Measurements from ENCODE around the gene YIF1A. TPM values are rescaled to one million over a fixed set of nuclear protein-coding genes. Genes with fewer than 3 reads are reported as not detected.

The YIF1A gene
- total RNA-seq, 2 experiments from 2014 or later = 57.2 to 73.4 TPM

Other genes with a start within 250 kb of the YIF1A start
- gene GAL3ST3, start 240.0 kb downstream of the YIF1A start, total RNA-seq (2014; rRNA removed; shearing (Covaris generic)) = not detected in 2 replicates
- gene GAL3ST3, start 240.0 kb downstream of the YIF1A start, total RNA-seq (2022) = not detected in 2 replicates
- gene SF3B2, start 236.8 kb downstream of the YIF1A start, total RNA-seq (2014; rRNA removed; shearing (Covaris generic)) = 185 and 191 TPM in 2 replicates
- 251 and 260 TPM in 2 replicates for gene SF3B2, start 236.8 kb downstream of the YIF1A start, total RNA-seq (2022)
- gene PACS1, start 218.9 kb downstream of the YIF1A start, total RNA-seq (2014; rRNA removed; shearing (Covaris generic)) = 21.2 and 23.7 TPM in 2 replicates
- gene PACS1, start 218.9 kb downstream of the YIF1A start, total RNA-seq (2022) = 50.5 and 52.5 TPM in 2 replicates
- gene KLC2, start 31.4 kb downstream of the YIF1A start, total RNA-seq (2014; rRNA removed; shearing (Covaris generic)) = 19.8 and 22.1 TPM in 2 replicates
- gene KLC2, start 31.4 kb downstream of the YIF1A start, total RNA-seq (2022) = 43.6 and 55.2 TPM in 2 replicates
- 69.2 and 77.7 TPM in 2 replicates for gene RAB1B, start 20.5 kb downstream of the YIF1A start, total RNA-seq (2014; rRNA removed; shearing (Covaris generic))
- gene RAB1B, start 20.5 kb downstream of the YIF1A start, total RNA-seq (2022) = 81.8 and 88.1 TPM in 2 replicates
- 0.23 and 0.60 TPM in 2 replicates for gene CNIH2, start 11.0 kb downstream of the YIF1A start, total RNA-seq (2014; rRNA removed; shearing (Covaris generic))
- gene CNIH2, start 11.0 kb downstream of the YIF1A start, total RNA-seq (2022) = 2.7 and 3.5 TPM in 2 replicates
- not detected in 2 replicates for gene TMEM151A, start 2.8 kb upstream of the YIF1A start, total RNA-seq (2014; rRNA removed; shearing (Covaris generic))
- gene TMEM151A, start 2.8 kb upstream of the YIF1A start, total RNA-seq (2022) = not detected in 2 replicates
- gene CD248, start 27.9 kb upstream of the YIF1A start, total RNA-seq (2014; rRNA removed; shearing (Covaris generic)) = 0.08 TPM in 1 of 2 replicates, not detected in the other
- gene CD248, start 27.9 kb upstream of the YIF1A start, total RNA-seq (2022) = 0.18 and 0.46 TPM in 2 replicates
- gene RIN1, start 47.3 kb upstream of the YIF1A start, total RNA-seq (2014; rRNA removed; shearing (Covaris generic)) = 1.2 and 1.6 TPM in 2 replicates
- gene RIN1, start 47.3 kb upstream of the YIF1A start, total RNA-seq (2022) = 2.9 and 3.7 TPM in 2 replicates
- 43.8 and 56.2 TPM in 2 replicates for gene BRMS1, start 56.0 kb upstream of the YIF1A start, total RNA-seq (2014; rRNA removed; shearing (Covaris generic))
- gene BRMS1, start 56.0 kb upstream of the YIF1A start, total RNA-seq (2022) = 35.9 and 43.1 TPM in 2 replicates
- 10.7 and 11.7 TPM in 2 replicates for gene B4GAT1, start 58.5 kb upstream of the YIF1A start, total RNA-seq (2014; rRNA removed; shearing (Covaris generic))
- gene B4GAT1, start 58.5 kb upstream of the YIF1A start, total RNA-seq (2022) = 9.4 and 9.8 TPM in 2 replicates
- gene SLC29A2, start 82.6 kb upstream of the YIF1A start, total RNA-seq (2014; rRNA removed; shearing (Covaris generic)) = 24.7 and 33.6 TPM in 2 replicates
- 55.6 and 56.4 TPM in 2 replicates for gene SLC29A2, start 82.6 kb upstream of the YIF1A start, total RNA-seq (2022)
- gene NPAS4, start 131.9 kb upstream of the YIF1A start, total RNA-seq (2014; rRNA removed; shearing (Covaris generic)) = not detected in 2 replicates
- gene NPAS4, start 131.9 kb upstream of the YIF1A start, total RNA-seq (2022) = not detected in 2 replicates
- 82.6 and 101 TPM in 2 replicates for gene MRPL11, start 149.7 kb upstream of the YIF1A start, total RNA-seq (2014; rRNA removed; shearing (Covaris generic))
- gene MRPL11, start 149.7 kb upstream of the YIF1A start, total RNA-seq (2022) = 75.1 and 88.6 TPM in 2 replicates
- 7.7 and 8.1 TPM in 2 replicates for gene PELI3, start 177.8 kb upstream of the YIF1A start, total RNA-seq (2014; rRNA removed; shearing (Covaris generic))
- 4.3 and 4.5 TPM in 2 replicates for gene PELI3, start 177.8 kb upstream of the YIF1A start, total RNA-seq (2022)
- gene DPP3, start 191.3 kb upstream of the YIF1A start, total RNA-seq (2014; rRNA removed; shearing (Covaris generic)) = 40.0 and 47.2 TPM in 2 replicates
- gene DPP3, start 191.3 kb upstream of the YIF1A start, total RNA-seq (2022) = 53.4 and 60.3 TPM in 2 replicates
- gene BBS1, start 221.5 kb upstream of the YIF1A start, total RNA-seq (2014; rRNA removed; shearing (Covaris generic)) = 8.7 and 14.7 TPM in 2 replicates
- 15.2 and 15.7 TPM in 2 replicates for gene BBS1, start 221.5 kb upstream of the YIF1A start, total RNA-seq (2022)